ENCODE measurements around the gene ASPSCR1.

The ASPSCR1 gene

DNA sequence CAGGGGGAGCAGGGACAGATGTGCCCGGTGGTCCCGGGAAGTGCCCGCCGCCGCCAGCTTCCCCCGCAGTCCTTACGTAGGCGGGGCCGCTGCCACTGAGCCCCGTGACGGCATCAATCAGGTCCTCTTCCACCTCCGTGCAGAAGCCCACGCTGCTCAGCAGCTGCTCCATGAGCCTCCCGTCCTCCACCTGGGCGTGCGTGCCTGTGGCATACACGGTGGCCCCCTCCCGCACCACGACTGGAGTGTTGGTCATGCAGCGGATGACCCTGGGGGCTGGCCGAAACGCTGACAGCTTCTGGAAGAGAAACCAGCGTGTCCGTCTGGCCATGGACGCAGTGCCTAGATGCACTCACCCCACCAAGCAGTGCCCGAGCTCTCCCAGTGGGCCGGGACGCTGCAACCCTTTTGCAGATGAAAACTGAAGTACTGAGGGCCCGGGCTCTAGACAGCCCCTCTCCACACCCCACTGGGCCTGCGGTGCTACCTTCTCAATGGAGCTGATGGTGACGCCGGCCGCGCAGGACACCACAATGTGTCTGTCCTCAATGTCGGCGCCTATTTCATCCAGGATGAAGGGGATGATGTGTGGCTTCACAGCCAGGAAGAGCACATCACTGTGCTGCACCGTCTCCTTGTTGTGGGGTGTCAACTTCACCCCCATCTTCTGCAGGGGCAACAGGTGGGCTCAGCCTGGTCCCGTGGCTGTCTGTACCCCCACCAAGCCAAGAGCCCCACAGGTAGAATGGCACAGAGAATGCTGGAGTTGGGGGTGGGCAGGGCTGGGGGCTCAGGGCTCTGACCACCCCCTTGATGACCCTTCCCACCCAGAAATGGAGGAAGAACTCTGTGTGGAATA lies 42.4 kb upstream of the ASPSCR1 start:
- TF ChIP-seq, protein P1, sequence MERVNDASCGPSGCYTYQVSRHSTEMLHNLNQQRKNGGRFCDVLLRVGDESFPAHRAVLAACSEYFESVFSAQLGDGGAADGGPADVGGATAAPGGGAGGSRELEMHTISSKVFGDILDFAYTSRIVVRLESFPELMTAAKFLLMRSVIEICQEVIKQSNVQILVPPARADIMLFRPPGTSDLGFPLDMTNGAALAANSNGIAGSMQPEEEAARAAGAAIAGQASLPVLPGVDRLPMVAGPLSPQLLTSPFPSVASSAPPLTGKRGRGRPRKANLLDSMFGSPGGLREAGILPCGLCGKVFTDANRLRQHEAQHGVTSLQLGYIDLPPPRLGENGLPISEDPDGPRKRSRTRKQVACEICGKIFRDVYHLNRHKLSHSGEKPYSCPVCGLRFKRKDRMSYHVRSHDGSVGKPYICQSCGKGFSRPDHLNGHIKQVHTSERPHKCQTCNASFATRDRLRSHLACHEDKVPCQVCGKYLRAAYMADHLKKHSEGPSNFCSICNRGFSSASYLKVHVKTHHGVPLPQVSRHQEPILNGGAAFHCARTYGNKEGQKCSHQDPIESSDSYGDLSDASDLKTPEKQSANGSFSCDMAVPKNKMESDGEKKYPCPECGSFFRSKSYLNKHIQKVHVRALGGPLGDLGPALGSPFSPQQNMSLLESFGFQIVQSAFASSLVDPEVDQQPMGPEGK (CRISPR knock-in tag; IDR thresholded peaks at IDR 0.05; ENCODE audit: borderline replicate concordance): no peak
- TF ChIP-seq GLIS3 (CRISPR knock-in tag; IDR thresholded peaks at IDR 0.05): no peak
- TF ChIP-seq, protein P2, sequence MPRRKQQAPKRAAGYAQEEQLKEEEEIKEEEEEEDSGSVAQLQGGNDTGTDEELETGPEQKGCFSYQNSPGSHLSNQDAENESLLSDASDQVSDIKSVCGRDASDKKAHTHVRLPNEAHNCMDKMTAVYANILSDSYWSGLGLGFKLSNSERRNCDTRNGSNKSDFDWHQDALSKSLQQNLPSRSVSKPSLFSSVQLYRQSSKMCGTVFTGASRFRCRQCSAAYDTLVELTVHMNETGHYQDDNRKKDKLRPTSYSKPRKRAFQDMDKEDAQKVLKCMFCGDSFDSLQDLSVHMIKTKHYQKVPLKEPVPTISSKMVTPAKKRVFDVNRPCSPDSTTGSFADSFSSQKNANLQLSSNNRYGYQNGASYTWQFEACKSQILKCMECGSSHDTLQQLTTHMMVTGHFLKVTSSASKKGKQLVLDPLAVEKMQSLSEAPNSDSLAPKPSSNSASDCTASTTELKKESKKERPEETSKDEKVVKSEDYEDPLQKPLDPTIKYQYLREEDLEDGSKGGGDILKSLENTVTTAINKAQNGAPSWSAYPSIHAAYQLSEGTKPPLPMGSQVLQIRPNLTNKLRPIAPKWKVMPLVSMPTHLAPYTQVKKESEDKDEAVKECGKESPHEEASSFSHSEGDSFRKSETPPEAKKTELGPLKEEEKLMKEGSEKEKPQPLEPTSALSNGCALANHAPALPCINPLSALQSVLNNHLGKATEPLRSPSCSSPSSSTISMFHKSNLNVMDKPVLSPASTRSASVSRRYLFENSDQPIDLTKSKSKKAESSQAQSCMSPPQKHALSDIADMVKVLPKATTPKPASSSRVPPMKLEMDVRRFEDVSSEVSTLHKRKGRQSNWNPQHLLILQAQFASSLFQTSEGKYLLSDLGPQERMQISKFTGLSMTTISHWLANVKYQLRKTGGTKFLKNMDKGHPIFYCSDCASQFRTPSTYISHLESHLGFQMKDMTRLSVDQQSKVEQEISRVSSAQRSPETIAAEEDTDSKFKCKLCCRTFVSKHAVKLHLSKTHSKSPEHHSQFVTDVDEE (CRISPR knock-in tag; IDR thresholded peaks at IDR 0.05): no peak
- TF ChIP-seq ZNF565 (CRISPR knock-in tag; conservative IDR thresholded peaks at IDR 0.05; ENCODE audit: low read depth): no peak
- no peak for TF ChIP-seq TCF4 (CRISPR knock-in tag; IDR thresholded peaks at IDR 0.05; ENCODE audit: borderline replicate concordance)
- no peak for TF ChIP-seq ZFP3 (CRISPR knock-in tag; IDR thresholded peaks at IDR 0.05)
- TF ChIP-seq, protein P3, sequence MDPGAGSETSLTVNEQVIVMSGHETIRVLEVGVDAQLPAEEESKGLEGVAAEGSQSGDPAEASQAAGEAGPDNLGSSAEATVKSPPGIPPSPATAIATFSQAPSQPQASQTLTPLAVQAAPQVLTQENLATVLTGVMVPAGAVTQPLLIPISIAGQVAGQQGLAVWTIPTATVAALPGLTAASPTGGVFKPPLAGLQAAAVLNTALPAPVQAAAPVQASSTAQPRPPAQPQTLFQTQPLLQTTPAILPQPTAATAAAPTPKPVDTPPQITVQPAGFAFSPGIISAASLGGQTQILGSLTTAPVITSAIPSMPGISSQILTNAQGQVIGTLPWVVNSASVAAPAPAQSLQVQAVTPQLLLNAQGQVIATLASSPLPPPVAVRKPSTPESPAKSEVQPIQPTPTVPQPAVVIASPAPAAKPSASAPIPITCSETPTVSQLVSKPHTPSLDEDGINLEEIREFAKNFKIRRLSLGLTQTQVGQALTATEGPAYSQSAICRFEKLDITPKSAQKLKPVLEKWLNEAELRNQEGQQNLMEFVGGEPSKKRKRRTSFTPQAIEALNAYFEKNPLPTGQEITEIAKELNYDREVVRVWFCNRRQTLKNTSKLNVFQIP (CRISPR knock-in tag; IDR thresholded peaks at IDR 0.05; ENCODE audit: borderline replicate concordance, low read depth): no peak
- TF ChIP-seq, protein P4, sequence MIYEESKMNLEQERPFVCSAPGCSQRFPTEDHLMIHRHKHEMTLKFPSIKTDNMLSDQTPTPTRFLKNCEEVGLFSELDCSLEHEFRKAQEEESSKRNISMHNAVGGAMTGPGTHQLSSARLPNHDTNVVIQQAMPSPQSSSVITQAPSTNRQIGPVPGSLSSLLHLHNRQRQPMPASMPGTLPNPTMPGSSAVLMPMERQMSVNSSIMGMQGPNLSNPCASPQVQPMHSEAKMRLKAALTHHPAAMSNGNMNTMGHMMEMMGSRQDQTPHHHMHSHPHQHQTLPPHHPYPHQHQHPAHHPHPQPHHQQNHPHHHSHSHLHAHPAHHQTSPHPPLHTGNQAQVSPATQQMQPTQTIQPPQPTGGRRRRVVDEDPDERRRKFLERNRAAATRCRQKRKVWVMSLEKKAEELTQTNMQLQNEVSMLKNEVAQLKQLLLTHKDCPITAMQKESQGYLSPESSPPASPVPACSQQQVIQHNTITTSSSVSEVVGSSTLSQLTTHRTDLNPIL (CRISPR knock-in tag; IDR thresholded peaks at IDR 0.05; ENCODE audit: low read depth): no peak
- ATAC-seq: no peak

DNA sequence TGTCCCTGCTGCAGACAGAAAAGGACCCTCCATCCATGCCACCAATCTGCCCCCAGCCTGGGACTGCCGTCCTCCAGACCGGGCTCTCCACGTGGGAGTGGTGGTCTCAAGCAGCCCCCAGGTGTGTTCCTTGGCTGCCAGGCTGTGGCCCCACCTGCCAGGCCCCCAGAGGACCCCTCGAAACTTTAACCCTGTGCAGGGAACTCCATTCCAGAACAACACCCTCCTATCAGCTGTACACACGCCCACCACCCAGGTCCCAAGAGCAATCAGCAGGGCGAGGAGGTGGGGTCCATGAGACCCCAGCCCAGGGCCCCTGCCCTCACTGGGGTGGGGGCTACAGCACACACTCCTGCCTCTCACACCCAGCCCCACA lies 41.7 kb upstream of the ASPSCR1 start:
- no peak for ATAC-seq
- TF ChIP-seq ZC3H10 (CRISPR knock-in tag; IDR thresholded peaks at IDR 0.05) (no peak), TCF4 (CRISPR knock-in tag; IDR thresholded peaks at IDR 0.05; ENCODE audit: borderline replicate concordance) (no peak), ZNF8 (CRISPR knock-in tag; IDR thresholded peaks at IDR 0.05) (no peak), OSR1 (CRISPR knock-in tag; IDR thresholded peaks at IDR 0.05) (no peak), ESRRG (CRISPR knock-in tag; IDR thresholded peaks at IDR 0.05) (no peak), TOX (CRISPR knock-in tag; IDR thresholded peaks at IDR 0.05; ENCODE audit: borderline replicate concordance) (no peak), ZNF70 (CRISPR knock-in tag; IDR thresholded peaks at IDR 0.05) (no peak)

DNA sequence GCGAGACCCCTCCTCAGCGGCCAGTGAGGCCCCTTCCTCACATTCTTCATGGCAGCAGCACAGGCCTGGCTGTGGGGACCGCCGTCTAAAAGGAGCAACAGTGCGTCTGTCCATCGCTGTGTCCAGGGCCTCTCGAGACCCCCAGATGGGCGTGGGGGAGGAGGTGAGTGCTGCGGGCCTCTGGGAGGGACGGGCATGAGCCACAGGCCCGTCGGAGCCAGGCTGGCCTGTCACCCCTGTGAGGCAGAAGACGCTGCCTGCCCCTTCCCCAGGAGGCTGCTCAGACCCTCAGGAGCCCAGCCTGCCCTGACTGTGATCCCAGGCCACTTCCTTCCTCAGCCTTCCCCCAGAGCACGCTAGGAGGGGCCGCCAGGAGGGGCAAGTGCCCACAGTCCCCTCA lies 38.2 kb upstream of the ASPSCR1 start:
- no peak for TF ChIP-seq ZNF565 (CRISPR knock-in tag; conservative IDR thresholded peaks at IDR 0.05; ENCODE audit: low read depth)
- TF ChIP-seq, protein P1 (CRISPR knock-in tag; IDR thresholded peaks at IDR 0.05; ENCODE audit: borderline replicate concordance): no peak
- no peak for TF ChIP-seq RARB (CRISPR knock-in tag; IDR thresholded peaks at IDR 0.05)
- TF ChIP-seq, protein P3 (CRISPR knock-in tag; IDR thresholded peaks at IDR 0.05; ENCODE audit: borderline replicate concordance, low read depth): no peak
- no peak for TF ChIP-seq PPARA (CRISPR knock-in tag; IDR thresholded peaks at IDR 0.05; ENCODE audit: borderline replicate concordance)
- TF ChIP-seq, protein P4 (CRISPR knock-in tag; IDR thresholded peaks at IDR 0.05; ENCODE audit: low read depth): no peak
- no peak for TF ChIP-seq OSR1 (CRISPR knock-in tag; IDR thresholded peaks at IDR 0.05)
- no peak for TF ChIP-seq ZNF70 (CRISPR knock-in tag; IDR thresholded peaks at IDR 0.05)
- TF ChIP-seq, protein P2 (CRISPR knock-in tag; IDR thresholded peaks at IDR 0.05): no peak
- no peak for TF ChIP-seq BACH2 (CRISPR knock-in tag; IDR thresholded peaks at IDR 0.05; ENCODE audit: borderline replicate concordance)
- TF ChIP-seq GLIS3 (CRISPR knock-in tag; IDR thresholded peaks at IDR 0.05): no peak
- no peak for TF ChIP-seq ZNF8 (CRISPR knock-in tag; IDR thresholded peaks at IDR 0.05)
- no peak for TF ChIP-seq CSDC2 (CRISPR knock-in tag; IDR thresholded peaks at IDR 0.05)
- no peak for TF ChIP-seq SNAI2 (CRISPR knock-in tag; IDR thresholded peaks at IDR 0.05)
- TF ChIP-seq ZFP30 (CRISPR knock-in tag; IDR thresholded peaks at IDR 0.05): no peak
- no peak for ATAC-seq
